ENCODE data around the gene TLX1. TPM values are rescaled to one million over a fixed set of nuclear protein-coding genes. Genes with fewer than 3 reads are reported as not detected.

Gene TLX1
- not detected in 2 replicates for polyA plus RNA-seq

DNA sequence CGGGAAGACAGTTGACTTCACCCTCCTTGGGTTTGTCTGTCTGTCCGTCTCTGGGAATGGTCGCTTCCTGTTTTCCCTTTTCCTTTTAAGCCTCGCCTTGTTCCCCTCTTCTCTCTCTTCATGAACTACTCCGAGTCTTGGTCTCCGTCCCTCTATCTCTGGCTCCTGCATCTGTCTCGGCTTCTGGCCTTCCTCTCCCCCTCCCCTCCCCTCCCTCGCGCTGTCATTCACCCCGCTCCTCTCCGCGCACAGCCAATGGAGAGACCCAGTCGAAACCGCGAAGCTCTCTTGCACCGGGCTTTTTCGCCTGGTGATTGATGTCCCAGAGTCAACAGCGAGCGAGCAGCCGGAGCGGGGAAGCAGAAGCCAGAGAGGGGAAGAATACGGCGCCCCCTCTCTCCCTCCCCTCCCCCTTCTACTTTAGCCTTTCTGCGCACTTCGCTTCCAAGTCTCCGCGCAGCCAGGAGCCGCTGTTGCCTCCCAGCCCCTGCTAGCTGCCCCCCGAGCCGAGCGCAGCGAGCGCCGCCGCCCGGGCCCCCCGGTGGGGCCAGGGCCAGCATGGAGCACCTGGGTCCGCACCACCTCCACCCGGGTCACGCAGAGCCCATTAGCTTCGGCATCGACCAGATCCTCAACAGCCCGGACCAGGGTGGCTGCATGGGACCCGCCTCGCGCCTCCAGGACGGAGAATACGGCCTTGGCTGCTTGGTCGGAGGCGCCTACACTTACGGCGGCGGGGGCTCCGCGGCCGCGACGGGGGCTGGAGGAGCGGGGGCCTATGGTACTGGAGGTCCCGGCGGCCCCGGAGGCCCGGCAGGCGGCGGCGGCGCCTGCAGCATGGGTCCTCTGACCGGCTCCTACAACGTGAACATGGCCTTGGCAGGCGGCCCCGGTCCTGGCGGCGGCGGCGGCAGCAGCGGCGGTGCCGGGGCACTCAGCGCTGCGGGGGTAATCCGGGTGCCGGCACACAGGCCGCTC is at the start of gene TLX1:
Gene TLX1, plus strand, starts transcription at position 317 of the 978 bp plus-strand sequence. Its CDS starts 242 bp downstream, at position 559.

Other genes with a start within 250 kb of the TLX1 start
- gene SLF2, start 218.3 kb upstream of the TLX1 start, polyA plus RNA-seq: 4.8 and 10.6 TPM in 2 replicates
- 40.3 and 76.9 TPM in 2 replicates for gene SEMA4G, start 161.8 kb upstream of the TLX1 start, polyA plus RNA-seq
- 77.6 and 90.6 TPM in 2 replicates for gene MRPL43, start 143.8 kb upstream of the TLX1 start, polyA plus RNA-seq
- 1.5 and 1.9 TPM in 2 replicates for gene TWNK, start 143.8 kb upstream of the TLX1 start, polyA plus RNA-seq
- gene LZTS2, start 131.5 kb upstream of the TLX1 start, polyA plus RNA-seq: 0.17 and 0.53 TPM in 2 replicates
- 0.77 and 5.0 TPM in 2 replicates for gene PDZD7, start 100.2 kb upstream of the TLX1 start, polyA plus RNA-seq
- gene SFXN3, start 100.1 kb upstream of the TLX1 start, polyA plus RNA-seq: 4.8 and 6.0 TPM in 2 replicates
- not detected in 2 replicates for gene KAZALD1, start 69.3 kb upstream of the TLX1 start, polyA plus RNA-seq
- gene LBX1, start 98.2 kb downstream of the TLX1 start, polyA plus RNA-seq: not detected in 2 replicates
- gene BTRC, start 222.9 kb downstream of the TLX1 start, polyA plus RNA-seq: 15.9 and 26.8 TPM in 2 replicates

All from Purkinje cell (primary cell).